CD4-positive, alpha-beta T cell treated with Interleukin-10 for 1 hour (primary cell): ENCODE measurements around the gene SIGMAR1.

Experiments
- DNase-seq: peaks from one replicate; pipeline ENCODE4 v3.0.0-alpha.2; 2020

SIGMAR1 gene

GRCh38 chr9:34600908-34601307 lies 36.7 kb downstream of the SIGMAR1 start:
- DNase-seq = no peak

GRCh38 chr9:34599546-34599945 lies 38.0 kb downstream of the SIGMAR1 start:
- no peak for DNase-seq

- no peak for DNase-seq
These were observed 43.4 kb downstream of the SIGMAR1 start for GRCh38 chr9:34594177-34594576.

GRCh38 chr9:34592895-34593601 lies 44.5 kb downstream of the SIGMAR1 start:
- DNase-seq = no peak

- no peak for DNase-seq
These were observed 45.4 kb downstream of the SIGMAR1 start for GRCh38 chr9:34591917-34592866.

- peak; percentile 76 for DNase-seq
These were observed 46.2 kb downstream of the SIGMAR1 start for GRCh38 chr9:34591248-34591916.

GRCh38 chr9:34590381-34591247 lies 47.0 kb downstream of the SIGMAR1 start:
- DNase-seq = no peak

GRCh38 chr9:34589636-34590380 lies 47.8 kb downstream of the SIGMAR1 start, which contains the start of gene CNTFR:
Gene CNTFR (minus strand): TSS chr9:34589724. CDS start chr9:34568981, 20,743 bp downstream.
- DNase-seq = no peak

GRCh38 chr9:34588671-34589635 lies 48.6 kb downstream of the SIGMAR1 start:
- DNase-seq = no peak

- no peak for DNase-seq
These were observed 50.3 kb downstream of the SIGMAR1 start for GRCh38 chr9:34587271-34587670.

GRCh38 chr9:34585946-34586669 lies 51.5 kb downstream of the SIGMAR1 start:
- DNase-seq = no peak

GRCh38 chr9:34584970-34585369 lies 52.6 kb downstream of the SIGMAR1 start:
- no peak for DNase-seq
